Dendritic cell treated with granulocyte-macrophage colony-stimulating factor and Interleukin-4, amounts not matched to agents 40 ng/mL and 50 ng/mL, for 4 days (primary cell): ENCODE measurements around the gene NCKIPSD.
"Not testable (repeated sequence)": the region's sequence is repeated elsewhere in the genome, so short reads cannot be mapped to it uniquely, and the experiment has no call there.

ENCODE experiments used
- H3K27ac Mint-ChIP-seq: one replicate; pipeline ENCODE4 v1.8.0; 2022; ENCODE audit warnings: mild to moderate bottlenecking, mixed read lengths
- H3K27me3 Mint-ChIP-seq: one replicate; pipeline ENCODE4 v1.8.0; 2022; ENCODE audit warnings: mild to moderate bottlenecking, mixed read lengths
- H3K36me3 Mint-ChIP-seq: one replicate; pipeline ENCODE4 v1.8.0; 2022; ENCODE audit warnings: low read depth, mixed read lengths
- H3K4me1 Mint-ChIP-seq: one replicate; pipeline ENCODE4 v1.8.0; 2022; ENCODE audit warnings: low read depth, mixed read lengths
- H3K4me3 Mint-ChIP-seq: one replicate; pipeline ENCODE4 v1.8.0; 2022; ENCODE audit warnings: mild to moderate bottlenecking, moderate library complexity, mixed read lengths
- H3K9me3 Mint-ChIP-seq: one replicate; pipeline ENCODE4 v1.8.0; 2022; ENCODE audit warnings: mixed read lengths
- intact Hi-C: fragments of 100-400 bp; cut with micrococcal nuclease; formaldehyde crosslinking; loops from one replicate; pipeline ENCODE4 v1.15.0; 2022

Gene NCKIPSD

DNA sequence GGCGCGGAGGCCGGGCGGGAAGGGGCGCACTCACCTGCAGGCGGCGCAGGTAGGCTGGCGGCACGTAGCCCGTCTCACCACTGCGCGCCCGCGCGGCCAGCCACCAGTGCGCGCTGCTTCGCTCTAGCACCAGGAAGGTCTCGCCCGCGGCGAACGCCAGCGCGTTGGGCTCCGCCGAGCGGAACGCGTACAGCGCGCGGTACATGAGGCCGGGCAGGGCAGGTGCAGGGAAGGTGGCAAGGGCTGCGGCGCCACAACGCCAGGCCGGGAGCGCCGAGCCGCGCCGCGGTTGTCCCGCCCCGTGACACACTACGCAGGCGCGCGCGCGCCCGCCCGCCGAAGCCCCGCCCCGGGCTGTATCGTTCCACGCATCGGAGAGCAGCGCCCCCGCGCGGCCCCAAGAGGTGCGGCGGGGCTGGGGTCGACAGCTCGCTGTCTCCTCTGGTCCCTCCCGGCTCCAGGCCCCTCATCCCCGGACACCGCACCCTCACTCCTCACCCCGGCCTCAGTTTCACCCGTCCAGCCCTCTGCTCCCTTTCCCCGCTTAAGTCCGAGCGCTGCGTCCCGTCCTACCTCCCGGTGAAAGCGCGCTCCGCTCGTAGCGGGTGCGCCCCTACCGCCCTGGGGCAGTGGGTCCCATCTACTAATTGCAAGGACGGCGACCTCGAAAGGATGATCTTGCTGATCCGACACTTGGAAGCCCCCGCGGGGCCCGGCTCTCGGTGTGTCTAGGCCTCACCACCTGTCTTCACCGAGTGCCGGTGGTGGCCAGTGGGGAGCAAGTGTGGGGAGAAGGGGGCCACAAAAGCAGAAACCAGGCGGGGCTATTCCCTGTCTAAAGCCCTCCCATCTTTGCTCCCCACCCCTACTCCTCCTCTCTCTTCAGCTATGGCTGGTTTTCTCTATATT is at the start of gene NCKIPSD:
Gene NCKIPSD (minus strand): TSS at position 313 of the 909 bp plus-strand sequence. CDS start 108 bp downstream, at position 205.
- Mint-ChIP-seq H3K27me3 (peaks cover 1% of the 10 kb centered on the region), H3K4me3 (peak within 1 kb of the TSS; percentile 87), H3K9me3 (no peaks in the 10 kb centered on the region), H3K4me1 (peaks cover 39% of the 10 kb centered on the region), H3K36me3 (peaks cover 84% of the 10 kb centered on the region), H3K27ac (peak within 1 kb of the TSS; percentile 86)
- intact Hi-C loops: loop anchor here (1.0 to 10.0 kb wide), 3 partner anchors 51 to 221 kb away; partner anchors contain the start of genes SLC26A6 and UQCRC1

GRCh38 chr3:48735075-48735767 is 49.5 kb upstream of the NCKIPSD start:
- H3K27ac Mint-ChIP-seq: peak overlapping the region; percentile 28

DNA sequence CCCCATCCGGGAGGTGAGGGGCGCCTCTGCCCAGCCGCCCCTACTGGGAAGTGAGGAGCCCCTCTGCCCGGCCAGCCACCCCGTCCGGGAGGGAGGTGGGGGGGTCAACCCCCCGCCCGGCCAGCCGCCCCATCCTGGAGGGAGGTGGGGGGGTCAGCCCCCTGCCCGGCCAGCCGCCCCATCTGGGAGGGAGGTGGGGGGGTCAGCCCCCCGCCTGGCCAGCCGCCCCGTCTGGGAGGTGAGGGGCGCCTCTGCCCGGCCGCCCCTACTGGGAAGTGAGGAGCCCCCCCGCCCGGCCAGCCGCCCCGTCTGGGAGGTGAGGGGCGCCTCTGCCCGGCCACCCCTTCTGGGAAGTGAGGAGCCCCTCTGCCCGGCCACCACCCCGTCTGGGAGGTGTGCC is 48.8 kb upstream of the NCKIPSD start:
- H3K4me3 Mint-ChIP-seq, intact Hi-C loops, H3K27me3 Mint-ChIP-seq, H3K36me3 Mint-ChIP-seq, H3K9me3 Mint-ChIP-seq, H3K27ac Mint-ChIP-seq: not testable (repeated sequence)
- peaks cover 13% of the 10 kb centered on the region for H3K4me1 Mint-ChIP-seq

More at GRCh38 chr3:48735075-48735767, 49.5 kb upstream of the NCKIPSD start:
- peaks cover 17% of the 10 kb centered on the region for H3K4me1 Mint-ChIP-seq
- H3K4me3 Mint-ChIP-seq, intact Hi-C loops, H3K27me3 Mint-ChIP-seq, H3K9me3 Mint-ChIP-seq, H3K36me3 Mint-ChIP-seq: not testable (repeated sequence)

GRCh38 chr3:48733752-48734518 is 48.2 kb upstream of the NCKIPSD start:
- H3K27me3 Mint-ChIP-seq, H3K36me3 Mint-ChIP-seq, H3K9me3 Mint-ChIP-seq, H3K4me3 Mint-ChIP-seq, H3K27ac Mint-ChIP-seq, intact Hi-C loops: not testable (repeated sequence)
- H3K4me1 Mint-ChIP-seq: peaks cover 13% of the 10 kb centered on the region

DNA sequence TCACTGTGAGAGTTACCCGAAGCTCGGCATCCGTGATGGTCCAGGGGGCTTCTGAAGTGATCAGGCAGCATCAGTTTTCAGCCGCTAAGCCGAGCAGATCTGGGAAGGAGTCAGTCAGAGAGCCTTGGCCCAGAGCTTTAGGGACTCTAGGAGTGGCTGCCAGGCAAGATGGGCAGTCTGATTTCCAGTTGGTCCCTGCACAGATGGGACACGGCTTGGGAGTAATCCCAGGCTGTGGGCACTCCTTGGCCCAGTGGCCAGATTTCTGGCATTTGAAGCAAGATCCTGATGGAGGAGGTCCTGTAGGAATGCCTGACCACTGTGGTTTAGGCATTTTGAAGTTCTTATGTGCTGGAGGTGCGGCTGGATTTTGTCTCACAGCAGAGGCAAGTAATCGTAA is 41.8 kb upstream of the NCKIPSD start:
- intact Hi-C loops: no loop called here
- H3K4me1 Mint-ChIP-seq: peaks cover 7% of the 10 kb centered on the region
- no peak overlapping the region for H3K4me3 Mint-ChIP-seq

DNA sequence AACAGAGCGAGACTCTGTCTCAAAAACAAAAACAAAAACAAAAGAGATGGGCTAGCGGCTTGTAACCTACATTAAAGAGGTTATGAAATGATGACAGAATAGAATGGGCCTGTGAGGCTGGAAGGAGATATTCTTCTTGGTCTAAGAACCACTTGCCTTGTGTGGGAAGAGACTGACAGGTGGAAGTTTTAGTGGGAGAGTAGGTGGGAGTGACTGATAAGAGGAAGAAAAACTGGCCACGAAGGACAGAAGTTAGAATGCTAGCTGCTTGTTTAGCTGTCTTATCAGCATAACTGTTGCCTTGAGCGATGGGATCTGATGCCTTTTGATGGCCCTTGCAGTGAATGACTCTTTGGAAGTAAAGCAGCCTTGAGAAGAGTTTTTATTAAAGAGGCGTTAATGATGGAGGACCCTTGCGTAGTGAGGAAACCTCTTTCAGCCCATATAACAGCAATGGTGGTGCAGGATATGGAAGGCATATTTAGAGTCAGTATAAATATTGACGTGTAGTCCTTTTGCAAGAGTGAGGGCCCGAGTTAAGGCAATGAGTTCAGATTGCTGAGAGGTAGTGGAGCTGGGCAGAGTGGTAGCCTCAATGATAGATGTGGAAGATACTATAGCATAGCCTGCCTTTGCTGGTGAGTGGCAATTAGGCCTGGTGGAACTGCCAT is 39.6 kb upstream of the NCKIPSD start:
- H3K9me3 Mint-ChIP-seq, H3K27me3 Mint-ChIP-seq, intact Hi-C loops, H3K4me3 Mint-ChIP-seq, H3K4me1 Mint-ChIP-seq, H3K36me3 Mint-ChIP-seq, H3K27ac Mint-ChIP-seq: not testable (repeated sequence)

More for the DNA sequence above, 41.8 kb upstream of the NCKIPSD start:
- Mint-ChIP-seq H3K9me3 (no peaks in the 10 kb centered on the region), H3K27ac (no peak overlapping the region), H3K27me3 (no peaks in the 10 kb centered on the region), H3K36me3 (no peaks in the 10 kb centered on the region)

- no peak overlapping the region for H3K4me3 Mint-ChIP-seq
- H3K9me3 Mint-ChIP-seq: no peaks in the 10 kb centered on the region
- no peak overlapping the region for H3K27ac Mint-ChIP-seq
- H3K4me1 Mint-ChIP-seq: peaks cover 7% of the 10 kb centered on the region
- no peaks in the 10 kb centered on the region for H3K36me3 Mint-ChIP-seq
- H3K27me3 Mint-ChIP-seq: peaks cover 6% of the 10 kb centered on the region
- intact Hi-C loops: no loop called here
These were observed 38.0 kb upstream of the NCKIPSD start for GRCh38 chr3:48723725-48724124.

DNA sequence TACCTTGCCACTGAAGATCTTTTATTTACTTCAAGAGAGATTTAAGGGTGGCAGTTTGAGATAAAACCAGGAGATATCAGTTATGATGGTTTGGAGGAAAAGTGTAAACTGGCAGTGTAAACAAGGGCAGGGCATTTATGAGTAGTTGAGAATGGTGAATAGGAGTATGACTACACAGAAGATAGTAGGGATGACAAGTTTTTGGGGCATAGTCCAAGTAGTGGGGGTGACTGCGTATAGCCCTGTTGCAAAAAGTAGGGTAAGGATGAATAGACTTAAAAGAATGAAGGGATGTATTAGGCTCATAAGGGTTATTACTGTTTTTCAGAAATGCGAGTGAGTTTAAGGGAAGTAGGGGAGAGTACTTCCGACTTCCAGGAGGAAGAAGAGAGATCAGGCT is 37.6 kb upstream of the NCKIPSD start:
- H3K9me3 Mint-ChIP-seq, H3K4me1 Mint-ChIP-seq, H3K4me3 Mint-ChIP-seq, H3K27me3 Mint-ChIP-seq, H3K27ac Mint-ChIP-seq, H3K36me3 Mint-ChIP-seq, intact Hi-C loops: not testable (repeated sequence)

GRCh38 chr3:48716982-48717746 is 31.4 kb upstream of the NCKIPSD start, which contains the start of gene IP6K2:
Gene IP6K2, minus strand, starts transcription at chr3:48717221. Its CDS starts 21,930 bp downstream, at chr3:48695291.
- Mint-ChIP-seq H3K27me3 (peaks cover 6% of the 10 kb centered on the region), H3K9me3 (no peaks in the 10 kb centered on the region), H3K4me1 (peaks cover 33% of the 10 kb centered on the region), H3K27ac (peak within 1 kb of the TSS; percentile 94), H3K36me3 (peaks cover 36% of the 10 kb centered on the region), H3K4me3 (peak within 1 kb of the TSS; percentile 93)
- intact Hi-C loops: loop anchor here (2.0 kb wide), 1 partner anchor 32 kb away; no protein-coding TSS in a partner anchor

- Mint-ChIP-seq H3K4me1 (peaks cover 37% of the 10 kb centered on the region), H3K27ac (peak overlapping the region; percentile 94), H3K27me3 (peaks cover 6% of the 10 kb centered on the region), H3K9me3 (no peaks in the 10 kb centered on the region), H3K36me3 (peaks cover 42% of the 10 kb centered on the region), H3K4me3 (peak overlapping the region; percentile 93)
- intact Hi-C loops: loop anchor here (2.0 kb wide), 1 partner anchor 32 kb away; no protein-coding TSS in a partner anchor
These were observed 30.8 kb upstream of the NCKIPSD start for GRCh38 chr3:48716508-48716981.

DNA sequence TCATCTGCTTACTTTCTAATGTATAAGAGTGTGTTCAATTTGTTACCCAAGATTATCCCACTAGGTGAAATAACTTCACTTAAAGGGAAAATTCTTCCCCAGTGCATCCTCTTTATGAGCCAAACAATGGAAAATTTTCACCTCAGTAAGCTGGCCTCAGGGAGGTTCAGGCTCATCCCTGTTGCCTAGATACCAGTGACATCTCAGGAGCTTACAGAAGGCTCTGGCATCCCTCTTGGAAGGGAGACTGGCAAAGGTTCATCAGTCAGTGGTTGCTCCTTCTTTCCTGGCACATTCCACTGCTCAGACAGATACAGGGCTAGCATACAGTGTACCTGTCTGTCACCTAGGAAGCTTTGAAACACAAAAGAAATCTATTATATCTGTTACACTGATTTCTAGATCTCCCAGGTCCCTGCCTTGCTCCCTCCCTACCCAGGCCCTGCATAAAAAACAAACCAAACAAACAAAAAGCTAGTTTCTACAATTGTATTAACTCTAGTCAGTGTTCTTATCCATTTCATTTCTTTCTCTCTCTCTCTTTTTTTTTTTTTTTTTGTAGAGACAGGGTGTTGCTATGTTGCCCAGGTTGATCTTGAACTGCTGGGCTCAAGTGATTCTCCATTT is 29.6 kb upstream of the NCKIPSD start:
- H3K4me1 Mint-ChIP-seq: peaks cover 48% of the 10 kb centered on the region
- H3K27me3 Mint-ChIP-seq: peaks cover 4% of the 10 kb centered on the region
- intact Hi-C loops: no loop called here
- no peak overlapping the region for H3K4me3 Mint-ChIP-seq
- H3K9me3 Mint-ChIP-seq: no peaks in the 10 kb centered on the region
- no peak overlapping the region for H3K27ac Mint-ChIP-seq
- peaks cover 55% of the 10 kb centered on the region for H3K36me3 Mint-ChIP-seq

- H3K4me1 Mint-ChIP-seq: peaks cover 54% of the 10 kb centered on the region
- H3K27ac Mint-ChIP-seq: no peak overlapping the region
- H3K4me3 Mint-ChIP-seq: no peak overlapping the region
These were observed 26.0 kb upstream of the NCKIPSD start for GRCh38 chr3:48711727-48712126.

More at GRCh38 chr3:48711727-48712126, 26.0 kb upstream of the NCKIPSD start:
- Mint-ChIP-seq H3K9me3 (no peaks in the 10 kb centered on the region), H3K27me3 (no peaks in the 10 kb centered on the region), H3K36me3 (peaks cover 80% of the 10 kb centered on the region)
- intact Hi-C loops: no loop called here
